ENCODE measurements around the gene BMX.

DNA sequence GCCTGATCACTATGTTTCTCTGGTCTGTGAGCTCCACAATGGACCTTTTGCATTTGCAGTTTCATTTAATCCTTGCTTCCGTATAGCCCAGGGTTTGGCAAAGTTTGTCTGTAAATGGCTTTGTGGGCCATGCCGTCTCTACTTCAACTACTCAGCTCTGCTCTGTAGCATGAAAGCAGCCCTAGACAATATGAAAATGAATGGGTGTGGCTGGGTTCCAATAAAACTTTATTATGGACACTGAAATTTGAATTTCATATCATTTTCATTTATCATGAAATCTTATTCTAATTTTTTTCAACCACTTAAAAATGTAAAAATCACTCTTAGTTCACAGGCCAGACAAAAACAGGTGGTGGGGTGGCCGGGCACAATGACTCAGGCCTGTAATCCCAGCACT is 58.6 kb downstream of the BMX start:
- TF ChIP-seq ZC3H10 (CRISPR knock-in tag; IDR thresholded peaks at IDR 0.05), result no peak
- no peak for TF ChIP-seq RARB (CRISPR knock-in tag; IDR thresholded peaks at IDR 0.05)
- TF ChIP-seq, protein P1, sequence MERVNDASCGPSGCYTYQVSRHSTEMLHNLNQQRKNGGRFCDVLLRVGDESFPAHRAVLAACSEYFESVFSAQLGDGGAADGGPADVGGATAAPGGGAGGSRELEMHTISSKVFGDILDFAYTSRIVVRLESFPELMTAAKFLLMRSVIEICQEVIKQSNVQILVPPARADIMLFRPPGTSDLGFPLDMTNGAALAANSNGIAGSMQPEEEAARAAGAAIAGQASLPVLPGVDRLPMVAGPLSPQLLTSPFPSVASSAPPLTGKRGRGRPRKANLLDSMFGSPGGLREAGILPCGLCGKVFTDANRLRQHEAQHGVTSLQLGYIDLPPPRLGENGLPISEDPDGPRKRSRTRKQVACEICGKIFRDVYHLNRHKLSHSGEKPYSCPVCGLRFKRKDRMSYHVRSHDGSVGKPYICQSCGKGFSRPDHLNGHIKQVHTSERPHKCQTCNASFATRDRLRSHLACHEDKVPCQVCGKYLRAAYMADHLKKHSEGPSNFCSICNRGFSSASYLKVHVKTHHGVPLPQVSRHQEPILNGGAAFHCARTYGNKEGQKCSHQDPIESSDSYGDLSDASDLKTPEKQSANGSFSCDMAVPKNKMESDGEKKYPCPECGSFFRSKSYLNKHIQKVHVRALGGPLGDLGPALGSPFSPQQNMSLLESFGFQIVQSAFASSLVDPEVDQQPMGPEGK (CRISPR knock-in tag; IDR thresholded peaks at IDR 0.05; ENCODE audit: borderline replicate concordance), result no peak

Measured in SK-N-SH treated with all-trans-retinoic acid at 6 μM for 48 hours (cell line).